HCEC 1CT (cell line): ENCODE results near the gene TTC7B.
A peak's percentile ranks its signal among the peaks of the same experiment; 100 is the strongest.

Experiments
- DNase-seq: peaks from one replicate; pipeline ENCODE4 v3.0.0-alpha.2; 2017

Gene TTC7B

DNA sequence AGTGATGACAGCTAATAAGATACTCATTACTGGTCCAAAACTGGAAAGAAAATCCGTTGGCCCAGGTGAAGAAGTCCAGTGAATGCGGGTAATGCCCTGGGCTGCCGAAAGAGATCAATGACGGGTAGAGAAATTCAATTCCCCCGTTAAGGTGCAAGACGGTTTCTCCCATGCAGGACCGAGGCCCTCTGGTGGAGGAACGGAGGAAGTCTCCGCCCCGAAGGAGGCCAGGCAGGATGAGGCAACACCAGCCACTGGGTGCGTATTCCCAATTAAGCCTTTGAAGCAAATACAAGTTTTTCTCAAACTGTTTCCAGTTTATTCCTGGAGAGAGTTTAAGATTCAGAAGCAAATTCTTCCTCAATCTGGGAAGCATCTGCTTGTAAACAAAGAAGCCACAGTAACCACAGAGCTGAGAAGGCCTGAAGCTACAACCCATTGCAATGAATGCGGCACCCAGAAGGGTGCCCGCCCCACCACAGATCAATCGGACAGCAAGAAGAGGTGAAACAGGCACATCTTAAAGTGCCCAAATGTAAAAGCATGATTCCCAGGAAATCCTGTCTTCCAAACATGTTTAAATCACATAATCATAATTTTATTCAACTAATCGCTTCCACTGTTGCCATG is 118.5 kb downstream of the TTC7B start:
- DNase-seq: peak; percentile 67

DNA sequence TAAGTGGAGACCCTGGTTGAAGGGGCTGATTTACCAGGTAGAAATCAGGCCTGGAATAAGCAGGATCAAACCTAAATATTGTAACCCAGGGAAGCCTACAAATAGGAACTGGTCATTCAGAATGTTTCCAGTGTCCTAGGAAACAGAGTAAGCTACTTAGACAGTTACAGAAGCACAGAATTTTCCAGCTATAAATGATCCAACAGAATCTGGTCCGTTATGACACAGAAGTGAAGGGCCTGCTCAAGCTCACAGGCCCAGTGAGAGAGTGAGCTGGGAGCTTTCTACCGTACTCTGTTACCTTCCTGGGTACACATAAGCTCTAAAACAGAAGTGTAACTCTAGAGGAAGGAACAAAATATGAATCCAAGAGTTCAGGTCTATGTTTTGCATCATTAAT is 119.1 kb downstream of the TTC7B start:
- no peak for DNase-seq

DNA sequence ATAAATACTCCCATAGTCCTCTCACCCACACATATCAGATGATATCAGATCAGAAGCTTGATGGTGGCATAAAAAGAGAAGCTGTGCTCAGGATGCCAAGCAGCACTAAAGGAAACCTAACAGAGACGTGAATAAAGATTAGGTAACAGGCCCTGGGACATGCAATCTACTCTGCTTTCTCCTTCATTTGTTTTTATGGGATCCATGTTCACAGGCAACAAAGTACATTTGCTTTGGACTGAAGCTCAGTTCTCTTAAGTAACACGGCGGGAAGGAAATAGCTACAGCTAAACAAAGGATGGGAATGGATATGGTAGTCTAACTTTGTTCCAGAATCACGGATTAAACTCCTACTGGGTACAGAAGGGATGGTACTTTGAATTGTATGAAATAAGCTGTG is 119.5 kb downstream of the TTC7B start:
- no peak for DNase-seq

DNA sequence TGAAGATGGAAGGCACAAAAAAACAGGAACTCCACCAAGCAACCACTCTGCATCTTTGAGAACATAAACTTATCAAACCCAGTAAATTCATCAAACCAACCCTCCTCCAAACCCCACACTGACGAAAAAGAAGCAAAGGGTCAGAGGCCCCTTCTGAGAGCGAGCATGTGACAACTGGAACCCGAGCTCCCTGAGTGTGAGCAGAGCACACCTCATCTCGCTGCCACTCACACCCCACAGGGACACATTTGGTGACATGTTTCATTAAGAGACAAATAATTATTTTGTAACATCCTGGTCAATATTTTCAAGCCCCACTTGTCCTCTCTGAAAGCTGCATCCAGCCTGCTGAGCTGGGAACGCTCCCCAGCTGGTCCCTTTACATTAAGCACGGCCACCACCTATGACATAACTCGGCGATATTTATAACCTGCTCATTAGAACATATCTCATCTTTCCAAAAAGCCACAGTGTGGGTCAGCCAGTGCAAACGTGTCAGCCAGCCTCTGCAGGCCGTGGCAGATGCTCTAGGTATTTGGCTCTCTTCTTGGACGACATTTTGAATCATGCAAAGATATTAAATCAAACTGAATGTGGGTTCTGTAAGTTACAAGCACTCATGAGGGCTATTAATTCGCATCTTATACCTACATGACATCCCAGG is 120.1 kb downstream of the TTC7B start:
- no peak for DNase-seq

DNA sequence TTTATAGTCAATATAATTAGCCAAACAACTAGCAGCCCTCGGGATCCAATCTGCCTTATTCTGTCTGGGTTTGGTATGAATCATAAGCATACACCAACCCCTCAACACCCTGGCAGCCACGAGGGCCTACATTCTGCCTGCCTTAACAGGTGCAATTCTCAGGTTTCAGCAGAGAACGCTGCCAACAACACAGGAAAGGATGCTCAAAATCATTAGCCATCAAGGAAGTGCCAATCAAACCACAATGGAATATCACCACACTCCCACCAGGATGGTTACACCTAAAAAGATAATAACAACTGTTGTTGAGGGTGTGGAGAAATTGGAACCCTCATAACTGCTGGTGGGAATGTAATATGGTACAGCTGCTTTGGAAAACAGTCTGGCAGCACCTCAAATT is 122.8 kb downstream of the TTC7B start:
- DNase-seq: no peak

DNA sequence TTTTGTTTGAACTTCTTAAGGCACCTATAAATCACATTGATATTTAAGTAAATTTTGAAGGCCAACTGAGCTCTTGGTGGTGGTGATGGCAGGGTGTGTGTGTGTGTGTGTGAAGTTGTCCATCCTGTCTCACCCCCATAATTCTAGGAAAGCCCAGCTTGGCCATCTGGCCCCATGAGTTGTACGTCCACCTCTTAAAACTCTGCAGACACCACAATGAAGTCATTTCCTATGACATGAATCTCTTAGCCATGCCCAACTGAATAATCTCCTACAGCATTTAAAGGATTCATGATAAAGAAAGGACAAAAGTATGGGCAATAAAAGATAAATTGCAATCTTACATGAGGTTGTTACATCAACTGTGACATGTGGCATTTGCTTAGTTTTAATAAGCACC is 123.4 kb downstream of the TTC7B start:
- peak; percentile 32 for DNase-seq

DNA sequence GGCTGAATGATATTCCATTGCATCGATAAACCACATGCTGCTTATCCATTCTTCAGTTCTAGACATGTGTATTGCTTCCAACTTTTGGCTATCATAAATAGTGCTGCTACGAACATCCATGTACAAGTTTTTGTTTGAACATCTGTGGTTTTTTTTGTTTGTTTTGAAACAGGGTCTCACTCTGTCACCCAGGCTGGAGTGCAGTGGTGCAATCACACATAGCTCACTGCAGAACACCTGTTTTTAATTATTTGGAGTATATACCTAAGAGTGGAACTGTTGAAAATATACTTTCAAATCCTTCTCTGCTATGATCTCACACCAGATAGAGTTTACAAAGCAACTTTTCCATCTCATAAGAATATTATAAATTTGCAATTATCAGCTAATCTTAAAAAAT is 124.2 kb downstream of the TTC7B start:
- peak; percentile 51 for DNase-seq

DNA sequence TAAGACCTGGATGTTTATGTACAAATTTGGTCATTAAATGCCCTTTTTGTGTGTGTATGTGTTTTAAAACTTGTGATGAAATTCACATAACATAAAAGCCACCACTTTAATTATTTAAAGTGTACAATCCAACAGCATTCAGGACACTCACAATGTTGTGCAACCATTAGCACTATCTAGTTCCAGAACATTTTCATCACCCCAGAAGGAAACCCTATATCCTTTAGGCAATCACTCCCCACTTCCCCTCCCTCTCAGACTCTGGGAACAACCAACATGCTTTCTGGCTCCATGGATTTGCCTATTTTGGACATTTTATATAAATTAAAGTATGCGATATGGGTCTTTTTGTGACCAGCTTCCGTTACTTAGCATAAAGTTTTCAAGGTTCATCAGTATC is 124.6 kb downstream of the TTC7B start:
- DNase-seq: peak; percentile 29

DNA sequence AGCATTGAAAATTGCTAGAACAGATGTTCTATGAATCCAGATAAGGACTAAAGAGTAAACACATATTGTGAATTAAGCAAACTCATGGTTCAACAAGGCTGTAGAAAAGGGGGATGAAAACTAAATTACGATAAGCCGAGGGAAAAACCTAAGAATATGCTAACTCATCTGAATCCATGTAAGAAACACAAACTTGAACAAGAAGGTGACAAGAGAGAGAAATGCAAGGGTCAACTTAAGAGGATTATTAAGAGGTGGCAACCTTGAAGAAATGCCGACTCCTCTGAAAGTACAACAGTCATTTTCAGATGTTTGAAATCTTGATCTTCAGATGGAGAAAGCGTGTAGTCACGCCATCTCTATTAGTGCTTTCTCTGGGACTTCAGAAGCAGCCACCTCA is 128.6 kb downstream of the TTC7B start:
- DNase-seq: no peak

DNA sequence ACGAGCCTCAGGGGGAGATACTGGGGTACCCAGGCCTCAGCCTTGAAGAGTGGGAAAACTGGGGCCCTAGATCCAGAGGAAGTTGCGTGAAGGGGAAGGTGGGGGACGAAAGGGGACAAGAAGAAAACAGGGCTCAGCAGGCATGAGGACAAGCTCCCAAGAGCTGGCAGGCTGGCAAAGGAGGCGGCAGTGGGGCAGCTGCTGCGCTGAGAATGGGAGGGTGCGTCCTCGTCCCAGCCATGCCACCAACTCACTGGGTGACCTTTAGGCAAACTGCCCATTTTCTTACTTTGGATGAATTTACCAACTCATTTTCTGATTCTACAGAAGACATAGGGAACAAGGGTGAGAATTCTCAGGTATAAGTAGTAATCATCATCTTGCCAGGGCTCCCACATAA is 133.6 kb downstream of the TTC7B start:
- DNase-seq: no peak

DNA sequence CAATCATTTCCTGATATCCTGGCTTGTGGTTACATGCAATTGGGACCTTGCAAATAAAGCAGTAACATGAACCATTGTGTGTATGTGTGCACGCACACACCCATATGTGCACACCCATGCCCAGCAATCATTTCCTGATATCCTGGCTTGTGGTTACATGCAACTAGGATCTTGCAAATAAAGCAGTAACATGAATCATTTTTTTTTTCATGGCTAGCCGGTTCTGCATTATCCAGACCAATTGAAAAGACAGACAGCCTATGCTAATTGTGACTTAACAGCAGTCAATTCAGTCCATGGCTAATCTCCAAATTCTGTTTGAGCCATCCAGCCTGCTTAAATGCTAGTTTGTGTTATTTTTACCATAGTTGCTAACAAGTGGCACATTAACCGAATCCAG is 134.3 kb downstream of the TTC7B start:
- no peak for DNase-seq

DNA sequence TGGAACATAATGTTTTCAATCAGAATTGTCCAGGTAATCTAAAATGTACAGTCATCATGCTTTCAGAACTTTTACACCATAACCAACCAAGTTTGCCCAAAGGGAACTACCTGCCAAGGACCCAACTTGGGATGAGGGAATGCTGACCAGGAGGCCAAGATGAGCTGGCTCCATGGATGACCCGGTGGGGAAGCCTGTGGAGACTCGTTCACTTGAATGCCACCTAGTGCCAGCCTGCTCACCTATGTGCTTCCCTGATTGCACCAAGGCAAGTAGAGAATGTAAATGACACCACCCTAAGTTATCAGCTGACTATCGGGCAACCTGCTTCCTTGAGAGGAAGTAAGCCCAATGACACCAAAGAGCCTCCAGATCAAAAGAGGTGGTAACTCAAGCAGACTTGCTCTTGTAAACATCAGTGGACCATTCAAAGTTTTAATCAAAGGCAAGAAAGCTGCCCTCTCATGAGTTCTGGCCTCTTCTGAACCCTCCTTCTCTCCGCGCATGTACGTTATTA is 137.3 kb downstream of the TTC7B start:
- DNase-seq: no peak

DNA sequence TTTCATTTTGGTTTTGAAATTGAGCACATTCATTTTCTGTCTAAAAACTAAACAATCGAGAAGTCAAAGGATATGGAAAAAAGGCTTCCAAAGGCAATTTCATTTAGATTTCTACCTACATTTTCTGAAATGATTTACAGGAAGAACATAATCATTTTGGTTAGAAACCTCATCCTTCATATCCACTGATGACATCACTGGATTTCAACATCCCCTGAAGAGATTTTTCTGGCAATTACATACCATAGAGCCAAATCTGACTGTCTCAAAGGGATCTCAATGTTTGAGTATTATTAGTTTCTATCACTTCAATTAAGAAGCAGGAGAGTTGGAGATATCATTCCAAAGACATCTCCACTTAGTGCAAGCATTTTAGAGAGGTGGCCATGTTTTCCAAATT is 137.8 kb downstream of the TTC7B start:
- DNase-seq: peak; percentile 30

DNA sequence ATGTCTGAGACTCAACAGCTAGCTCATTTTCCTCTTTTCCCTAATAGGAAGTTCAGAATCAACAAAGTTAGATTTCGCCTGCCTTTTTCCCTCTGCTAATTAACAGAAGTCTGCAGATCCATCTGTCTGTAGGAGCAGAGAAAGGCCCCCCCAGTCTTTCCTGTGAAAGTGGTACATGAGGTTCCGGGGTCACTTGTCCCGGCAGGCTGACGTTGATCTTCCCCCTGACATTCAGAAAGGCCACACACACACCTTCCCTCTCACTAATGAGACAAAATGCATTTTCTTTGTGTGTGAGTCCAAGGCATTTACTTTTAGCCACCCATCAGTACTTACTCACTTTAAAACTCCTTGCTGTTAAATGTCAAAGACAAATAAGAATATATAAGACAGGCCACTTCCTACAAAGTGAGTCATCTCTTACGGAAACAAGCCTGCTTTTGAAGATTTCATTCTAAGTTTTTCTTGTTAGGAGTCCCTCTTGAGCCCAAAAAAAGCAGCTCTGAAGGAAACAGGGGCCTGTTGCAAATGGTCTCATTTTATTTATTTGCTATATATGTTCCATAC is 138.7 kb downstream of the TTC7B start:
- peak; percentile 71 for DNase-seq

DNA sequence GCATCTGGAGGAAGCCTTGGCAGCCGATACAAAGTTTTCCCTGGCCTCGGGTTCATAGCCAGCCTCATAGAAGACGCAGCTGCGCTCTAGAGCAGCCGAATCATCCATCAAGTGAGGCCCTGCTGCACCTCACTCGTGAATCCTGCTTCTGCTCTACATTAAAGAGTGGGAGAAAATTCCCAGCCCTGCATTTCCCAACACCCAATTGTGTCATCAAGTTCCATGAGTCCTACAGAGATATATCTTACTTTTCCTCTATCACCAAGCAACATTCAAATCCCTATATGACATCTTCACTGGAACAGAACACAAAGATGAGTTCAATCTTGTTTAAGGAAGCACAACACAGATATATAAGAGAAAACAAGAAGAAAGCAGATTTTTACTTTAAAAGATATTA is 139.3 kb downstream of the TTC7B start:
- no peak for DNase-seq

DNA sequence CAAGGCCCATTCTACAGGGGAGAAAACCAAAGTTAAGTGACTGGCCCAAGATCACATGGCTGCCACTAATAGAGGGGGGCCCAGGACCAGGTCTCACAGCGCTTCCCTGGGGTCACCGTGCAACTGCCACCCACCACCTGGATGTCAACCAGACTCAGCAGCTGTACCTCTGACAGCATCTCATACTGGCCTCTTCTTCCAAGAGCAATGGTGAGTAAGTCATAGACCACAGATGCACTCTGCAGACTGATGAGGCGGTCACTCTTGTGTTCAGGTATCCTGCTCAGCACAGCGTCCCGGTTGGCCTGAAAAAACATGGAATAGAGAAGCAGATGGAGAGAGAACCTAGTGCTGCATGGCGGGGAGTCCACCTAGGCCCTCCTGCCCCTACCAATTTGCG is 139.9 kb downstream of the TTC7B start:
- no peak for DNase-seq

DNA sequence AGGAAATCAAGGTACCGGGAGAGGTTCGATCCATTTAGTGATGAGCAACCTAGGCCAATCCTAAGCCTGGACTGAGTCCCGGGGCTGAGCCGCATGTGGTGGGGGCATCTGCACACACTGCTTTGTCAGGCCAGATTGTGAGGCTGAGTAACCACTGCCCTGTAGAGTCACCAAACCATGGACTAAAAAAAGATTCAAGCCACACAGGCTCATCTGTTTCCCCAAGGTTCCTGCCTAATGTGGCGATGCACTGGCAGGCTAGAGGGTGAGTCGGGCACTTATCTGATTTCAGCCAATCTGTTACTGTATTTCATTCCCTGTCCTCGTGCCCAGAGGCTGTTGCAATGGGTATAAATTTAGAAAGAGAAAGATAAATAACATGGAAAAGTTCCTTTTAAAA is 140.8 kb downstream of the TTC7B start:
- peak; percentile 23 for DNase-seq

DNA sequence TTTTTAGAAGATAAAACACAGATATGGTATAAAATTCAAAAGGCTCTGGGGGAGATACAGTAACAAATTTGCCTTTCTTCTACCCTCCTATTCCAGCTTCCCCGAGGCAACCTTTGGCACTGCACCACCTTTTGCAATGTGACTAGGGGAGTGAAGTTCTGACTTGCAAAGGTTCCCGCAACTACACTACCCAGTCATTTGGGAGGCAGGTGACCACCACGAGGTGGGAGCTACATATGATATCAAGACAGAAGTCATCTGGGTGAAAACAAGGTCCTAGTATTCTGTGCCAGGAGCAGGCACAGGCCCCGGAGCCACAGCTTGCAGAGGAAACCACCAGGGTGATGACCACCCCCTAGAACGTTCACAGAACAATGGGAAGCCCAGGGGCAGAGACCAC is 141.5 kb downstream of the TTC7B start:
- no peak for DNase-seq

DNA sequence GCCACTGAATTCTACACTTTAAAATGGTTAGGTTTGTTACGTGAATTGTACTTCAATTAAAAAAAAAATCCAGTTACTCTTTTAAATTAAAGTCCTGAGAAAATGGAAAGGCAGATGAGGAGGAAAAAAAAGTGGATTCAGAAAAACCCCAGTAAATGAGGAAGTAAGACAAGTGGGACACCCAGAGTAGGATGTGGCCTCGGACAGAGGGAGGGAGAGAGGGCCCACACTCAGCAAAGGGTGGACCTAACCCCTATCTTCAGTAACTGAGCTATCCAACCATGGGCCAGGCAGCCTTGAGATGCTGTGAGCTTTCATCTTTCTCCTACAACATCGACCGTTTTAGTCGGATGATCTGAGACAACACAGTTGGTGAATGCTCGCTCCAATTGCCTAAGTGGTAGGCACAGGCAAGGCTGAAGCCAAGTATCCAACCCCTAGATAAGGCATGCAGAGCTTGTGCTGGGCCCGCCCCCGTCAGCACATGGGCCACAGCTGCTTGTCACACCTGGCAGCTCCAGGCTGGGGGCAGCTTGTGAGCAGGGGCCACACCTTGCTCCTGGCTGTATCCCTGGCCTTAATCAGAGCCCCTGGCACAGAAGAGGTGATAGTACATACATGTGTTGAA is 142.1 kb downstream of the TTC7B start:
- no peak for DNase-seq

DNA sequence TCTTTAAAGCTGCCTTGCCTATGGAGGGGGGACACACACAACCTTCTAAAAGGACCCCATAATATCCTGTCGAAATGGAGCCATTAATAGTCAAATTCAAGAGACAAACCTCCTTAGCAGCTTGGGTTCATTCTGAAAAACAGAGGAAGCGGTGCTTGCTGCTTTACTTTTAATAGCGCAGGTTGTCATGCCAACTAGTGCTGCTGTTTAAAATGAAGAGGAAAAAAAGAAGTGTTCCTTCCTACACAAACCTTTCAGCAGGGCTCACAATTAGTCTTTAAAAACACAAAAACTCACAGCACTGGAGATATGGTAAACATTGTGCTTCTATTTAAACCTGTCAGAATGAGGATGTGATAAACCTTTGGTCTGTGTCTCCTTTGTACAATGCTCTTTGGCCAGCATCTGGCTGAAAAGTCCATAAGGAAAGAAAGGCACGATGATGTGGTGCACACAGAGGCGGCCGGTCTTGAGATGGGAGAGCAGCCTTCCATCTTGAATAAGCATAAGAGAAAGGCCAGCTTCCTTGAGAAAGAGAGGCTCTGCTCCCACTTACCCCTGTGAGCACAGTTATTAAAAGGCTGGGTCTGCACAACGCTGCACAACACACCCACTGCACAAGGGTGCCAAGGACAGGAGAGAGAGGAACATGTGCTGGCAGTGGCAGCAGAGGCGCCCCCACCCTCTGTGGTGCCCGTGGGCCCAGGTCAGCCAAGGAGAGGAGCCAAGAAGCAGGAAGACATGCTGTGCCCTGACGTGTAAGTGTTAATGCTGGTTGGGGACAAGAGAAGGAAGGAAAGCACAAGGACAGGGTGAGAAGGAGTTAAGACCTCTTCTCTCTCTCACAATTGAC is 144.6 kb downstream of the TTC7B start:
- DNase-seq: no peak

DNA sequence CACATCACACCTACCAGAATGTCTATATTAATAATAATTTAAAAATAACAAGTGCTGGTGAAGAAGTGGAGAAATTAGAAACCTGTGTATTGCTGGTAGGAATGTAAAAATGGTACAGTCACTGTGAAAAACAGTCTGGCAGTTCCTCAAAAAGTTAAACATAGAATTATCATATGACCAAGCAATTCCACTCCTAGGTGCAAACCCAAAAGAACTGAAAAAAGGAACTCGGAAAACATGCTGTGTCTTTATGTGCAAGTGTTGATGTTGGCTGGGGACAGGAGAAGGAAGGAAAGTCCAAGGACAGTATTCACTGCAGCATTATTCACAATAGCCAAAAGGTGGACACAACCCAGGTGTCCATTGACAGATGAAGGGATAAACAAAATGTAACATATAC is 146.5 kb downstream of the TTC7B start:
- DNase-seq: no peak

DNA sequence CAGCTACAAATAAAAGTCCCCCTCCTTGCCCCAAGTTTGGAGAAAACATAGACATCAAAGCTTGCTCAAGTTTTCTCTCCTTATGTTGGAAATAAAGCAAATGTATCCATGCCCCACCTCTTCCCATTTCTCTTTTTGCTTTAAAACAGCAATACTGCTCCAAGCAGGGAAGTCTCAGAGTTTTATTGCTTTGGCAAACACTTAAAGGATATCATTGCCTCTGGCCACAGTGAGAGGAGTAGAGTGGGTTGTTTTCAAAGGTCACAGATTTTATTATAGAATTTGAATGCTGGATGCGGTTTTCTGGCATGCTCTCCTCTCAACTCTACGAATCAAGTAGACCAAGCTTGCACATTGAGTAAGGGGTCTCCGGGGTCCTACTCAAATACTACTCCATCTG is 149.7 kb downstream of the TTC7B start:
- DNase-seq: no peak
